GM12874 (cell line): ENCODE data around the gene TNFRSF1B.

Experiments
- CTCF ChIP-seq: IDR thresholded peaks from 2 replicates; pipeline ENCODE4 v1.5.1; 2011; ENCODE audit warnings: low read depth, mild to moderate bottlenecking, control low read depth, low read length, moderate library complexity; ENCODE audit not compliant: insufficient read depth

The TNFRSF1B gene

GRCh38 chr1:12142891-12143630 is 23.7 kb upstream of the TNFRSF1B start:
- TF ChIP-seq CTCF = no peak

- TF ChIP-seq CTCF = no peak
Observed at GRCh38 chr1:12143631-12144155, 23.1 kb upstream of the TNFRSF1B start.

GRCh38 chr1:12144236-12144635 is 22.6 kb upstream of the TNFRSF1B start:
- TF ChIP-seq CTCF = no peak

DNA sequence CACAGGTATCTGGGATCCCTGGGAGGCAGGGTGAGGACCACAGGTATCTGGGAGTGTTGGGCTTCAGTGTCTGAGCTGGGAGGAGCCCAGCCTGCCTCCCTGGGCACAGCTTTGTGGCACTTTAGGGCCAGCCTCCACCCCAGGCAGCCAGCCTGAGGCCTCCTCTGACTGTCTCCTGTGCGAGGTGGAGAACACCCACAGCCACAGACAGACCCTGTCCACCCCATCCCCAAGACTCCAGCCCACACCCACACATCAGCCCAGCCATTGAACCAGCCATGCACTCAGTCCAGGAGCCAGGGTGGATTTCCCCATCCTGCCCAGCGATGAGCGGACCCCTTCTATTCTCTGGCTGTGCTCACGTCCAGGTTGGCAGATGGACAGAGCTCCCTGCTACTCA is 21.8 kb upstream of the TNFRSF1B start:
- TF ChIP-seq CTCF = no peak

DNA sequence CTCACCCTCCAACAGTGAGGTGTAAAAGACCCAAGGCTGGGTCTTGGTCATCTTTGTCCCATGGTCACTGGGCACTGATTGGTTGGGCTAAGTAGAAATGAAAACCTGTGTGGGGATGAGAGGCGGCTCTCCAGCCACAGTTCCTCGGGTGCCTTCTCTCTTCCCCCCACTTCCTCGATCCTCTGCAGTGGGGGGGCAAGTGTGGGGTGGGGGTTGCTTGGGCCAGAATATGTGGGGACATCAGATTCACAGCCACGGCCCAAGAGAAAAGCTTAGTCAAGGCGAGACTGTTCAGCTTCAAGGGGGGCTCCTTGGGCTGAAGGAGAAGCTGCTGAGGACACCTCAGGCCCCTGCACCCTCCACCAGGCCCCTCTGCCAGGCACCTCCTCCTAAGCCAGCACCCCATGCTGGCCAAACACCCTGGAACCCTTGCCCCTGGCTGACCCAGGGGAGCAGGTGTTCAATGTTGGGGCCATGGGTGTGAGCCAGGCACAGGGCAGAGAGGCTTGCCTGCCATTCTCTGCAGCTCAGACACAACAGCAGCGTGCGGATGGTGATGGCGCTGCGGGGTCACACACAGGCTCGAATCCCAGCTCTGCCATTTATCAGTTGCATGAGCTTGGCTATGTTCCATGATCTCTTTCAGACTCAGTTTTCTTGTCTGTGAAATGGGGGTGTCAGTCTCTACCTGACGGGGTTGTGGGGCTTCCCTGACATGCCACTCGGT is 21.0 kb upstream of the TNFRSF1B start:
- TF ChIP-seq CTCF = no peak

- no peak for TF ChIP-seq CTCF
Observed at GRCh38 chr1:12146343-12147112, 20.3 kb upstream of the TNFRSF1B start.

- no peak for TF ChIP-seq CTCF
Observed at GRCh38 chr1:12147201-12147701, 19.5 kb upstream of the TNFRSF1B start.
